ENCODE data around the gene APLP1. TPM values are rescaled to one million over a fixed set of nuclear protein-coding genes. Genes with fewer than 3 reads are reported as not detected.

The APLP1 gene
- total and polyA plus RNA-seq, 7 donors, result 3.6 to 11.3 (median 5.1) TPM; not detected in 2

DNA sequence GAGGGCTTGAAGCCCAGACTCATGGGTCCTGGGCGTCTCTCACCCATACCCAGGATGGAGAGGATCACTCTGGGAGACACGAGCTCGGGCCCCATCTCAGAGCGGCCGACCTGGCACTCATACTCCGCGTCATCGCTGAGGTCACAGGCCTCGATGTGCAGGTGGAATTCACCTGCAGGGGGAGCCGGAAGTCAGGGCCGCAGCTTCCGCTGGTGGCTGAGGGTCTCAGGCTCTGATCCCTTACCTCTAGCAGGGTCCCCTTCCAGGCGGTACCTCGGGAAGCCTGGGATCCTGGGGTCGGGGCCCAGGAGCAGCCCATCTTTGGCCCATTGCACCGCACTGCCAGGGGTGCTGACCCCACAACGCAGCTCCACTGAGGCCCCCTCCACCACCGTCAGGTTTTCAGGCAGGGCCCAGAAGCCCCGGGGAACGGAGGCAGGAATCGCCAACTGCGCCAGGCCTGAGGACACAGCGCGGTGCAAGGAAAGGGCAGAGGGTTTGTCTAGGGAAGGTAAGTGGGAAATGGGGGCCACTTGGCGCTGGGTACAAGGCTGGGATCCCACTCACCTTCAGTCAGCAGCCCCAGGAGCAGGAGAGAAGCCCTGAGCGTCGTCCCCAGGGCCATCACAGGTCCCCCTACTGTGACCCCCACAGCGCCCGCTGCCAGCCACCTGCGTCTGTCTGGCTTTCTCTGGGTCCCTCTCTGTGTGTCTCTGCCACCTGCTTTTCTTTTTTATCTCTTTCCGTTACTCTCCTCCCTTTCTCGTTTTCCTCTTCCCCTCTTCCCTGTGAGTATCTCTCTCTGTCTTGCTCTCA, 17.0 kb upstream of the APLP1 start:
- intact Hi-C loops (cut with DNase I), result no loop called here
- Histone ChIP-seq H3K4me1 (peaks cover 0 to 8% (median 5%) of the 10 kb centered on the region in 4 donors), H3K27me3 (peaks cover 12 to 95% (median 77%) of the 10 kb centered on the region in 3 donors), H3K36me3 (no peaks in the 10 kb centered on the region), H3K4me3 (no peak overlapping the region), H3K9me3 (no peaks in the 10 kb centered on the region), H3K27ac (no peak overlapping the region)
- TF ChIP-seq POLR2AphosphoS5 (IDR thresholded peaks at IDR 0.05), result no peak
- TF ChIP-seq, protein P1, sequence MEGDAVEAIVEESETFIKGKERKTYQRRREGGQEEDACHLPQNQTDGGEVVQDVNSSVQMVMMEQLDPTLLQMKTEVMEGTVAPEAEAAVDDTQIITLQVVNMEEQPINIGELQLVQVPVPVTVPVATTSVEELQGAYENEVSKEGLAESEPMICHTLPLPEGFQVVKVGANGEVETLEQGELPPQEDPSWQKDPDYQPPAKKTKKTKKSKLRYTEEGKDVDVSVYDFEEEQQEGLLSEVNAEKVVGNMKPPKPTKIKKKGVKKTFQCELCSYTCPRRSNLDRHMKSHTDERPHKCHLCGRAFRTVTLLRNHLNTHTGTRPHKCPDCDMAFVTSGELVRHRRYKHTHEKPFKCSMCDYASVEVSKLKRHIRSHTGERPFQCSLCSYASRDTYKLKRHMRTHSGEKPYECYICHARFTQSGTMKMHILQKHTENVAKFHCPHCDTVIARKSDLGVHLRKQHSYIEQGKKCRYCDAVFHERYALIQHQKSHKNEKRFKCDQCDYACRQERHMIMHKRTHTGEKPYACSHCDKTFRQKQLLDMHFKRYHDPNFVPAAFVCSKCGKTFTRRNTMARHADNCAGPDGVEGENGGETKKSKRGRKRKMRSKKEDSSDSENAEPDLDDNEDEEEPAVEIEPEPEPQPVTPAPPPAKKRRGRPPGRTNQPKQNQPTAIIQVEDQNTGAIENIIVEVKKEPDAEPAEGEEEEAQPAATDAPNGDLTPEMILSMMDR (IDR thresholded peaks at IDR 0.05), result no peak
- TF ChIP-seq POLR2A (IDR thresholded peaks at IDR 0.05), result no peak
- TF ChIP-seq EP300 (IDR thresholded peaks at IDR 0.05), result no peak
- 48 to 58% methylated on average over 32 of the region's 32 CpGs for WGBS, 2 donors
- no peak for DNase-seq

DNA sequence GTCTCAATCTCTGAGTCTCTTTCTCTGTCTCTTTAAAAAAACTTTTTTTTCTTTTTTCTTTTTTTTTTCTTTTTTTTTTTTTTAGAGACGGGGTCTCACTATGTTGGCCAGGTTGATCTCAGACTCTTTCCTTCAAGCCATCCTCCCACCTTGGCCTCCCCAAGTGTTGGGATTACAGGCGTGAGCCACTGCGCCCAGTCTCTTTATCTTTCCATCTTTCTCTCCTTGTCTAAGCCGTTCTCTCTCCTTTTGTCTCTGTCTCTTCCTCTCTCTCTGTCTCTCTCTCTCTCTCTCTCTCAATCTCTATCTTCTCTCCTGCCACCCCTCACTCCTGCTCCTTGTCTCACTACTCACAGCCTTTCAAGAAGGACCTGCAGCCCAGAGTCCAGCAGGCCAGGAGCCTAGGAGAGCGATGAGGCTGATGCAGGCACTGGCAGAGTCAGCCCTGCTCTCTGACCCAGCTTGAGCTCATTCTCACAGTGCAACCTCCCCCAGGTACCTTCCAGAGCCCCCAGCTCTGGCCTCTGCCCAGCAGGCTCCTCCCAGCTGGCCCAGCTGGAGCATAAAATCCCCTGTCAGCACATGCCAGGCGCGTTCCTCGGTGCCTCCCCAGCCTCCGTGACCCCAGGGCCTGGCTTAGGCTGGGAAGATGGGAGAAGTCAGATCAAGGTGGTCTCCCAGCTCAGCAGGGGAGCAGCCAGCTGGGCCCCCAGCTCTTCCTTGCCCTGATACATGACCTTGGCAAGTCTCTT, 16.2 kb upstream of the APLP1 start, which contains the start of gene NPHS1:
TSS of gene NPHS1 (minus strand) at position 476 of the 752 bp plus-strand sequence. CDS start 667 bp downstream, outside the sequence.
- Histone ChIP-seq H3K4me3 (no peak within 1 kb of the TSS), H3K9me3 (no peaks in the 10 kb centered on the region), H3K27ac (no peak within 1 kb of the TSS), H3K4me1 (peaks cover 0 to 16% (median 13%) of the 10 kb centered on the region in 4 donors), H3K27me3 (peaks cover 12 to 98% (median 84%) of the 10 kb centered on the region in 3 donors), H3K36me3 (no peaks in the 10 kb centered on the region)
- WGBS, 2 donors, result 68 to 71% methylated on average over 9 of the region's 9 CpGs
- intact Hi-C loops (cut with DNase I), result no loop called here
- DNase-seq, result no peak
- no peak for TF ChIP-seq POLR2A (IDR thresholded peaks at IDR 0.05)
- TF ChIP-seq POLR2AphosphoS5 (IDR thresholded peaks at IDR 0.05), result no peak
- TF ChIP-seq, protein P1 (IDR thresholded peaks at IDR 0.05), result no peak
- TF ChIP-seq EP300 (IDR thresholded peaks at IDR 0.05), result no peak

DNA sequence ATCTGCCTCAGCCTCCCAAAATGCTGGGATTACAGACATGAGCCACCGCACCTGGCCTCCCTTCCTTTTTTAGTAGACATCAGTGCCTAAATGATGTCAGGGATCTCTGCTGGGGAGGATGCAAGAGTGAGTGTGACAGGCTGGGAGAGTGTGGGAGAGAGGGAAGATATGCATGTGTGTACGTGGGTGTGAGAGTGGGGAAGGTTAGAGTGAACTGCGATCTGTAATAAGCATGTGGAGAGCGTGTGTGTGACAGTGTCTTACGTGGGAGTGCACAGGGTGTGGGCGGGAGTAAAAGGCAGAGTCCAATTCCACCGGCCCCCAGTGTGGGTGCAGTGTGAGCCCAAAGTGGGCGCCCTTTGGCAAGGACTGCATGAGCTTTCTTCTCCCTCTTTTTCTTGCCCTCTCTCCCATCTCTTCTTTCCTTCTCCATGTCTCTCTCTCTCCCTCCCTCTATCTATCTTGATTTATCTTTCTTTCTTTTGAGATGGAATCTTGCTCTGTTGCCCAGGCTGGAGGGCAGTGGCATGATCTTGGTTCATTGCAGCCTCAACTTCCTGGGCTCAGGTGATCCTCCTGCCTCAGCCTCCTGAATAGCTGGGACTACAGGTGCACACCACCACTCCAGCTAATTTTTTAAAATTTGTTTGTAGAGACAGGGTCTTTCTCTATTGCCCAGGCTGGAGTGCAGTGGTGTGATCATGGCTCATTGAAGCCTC, 15.2 kb upstream of the APLP1 start:
- no peaks in the 10 kb centered on the region for H3K36me3 ChIP-seq
- intact Hi-C loops (cut with DNase I), result no loop called here
- WGBS, 2 donors, result 38 to 69% methylated on average over 8 of the region's 8 CpGs
- peaks cover 0 to 17% (median 14%) of the 10 kb centered on the region in 4 donors for H3K4me1 ChIP-seq
- H3K27me3 ChIP-seq, result peaks cover 9 to 98% (median 85%) of the 10 kb centered on the region in 3 donors
- no peak overlapping the region for H3K4me3 ChIP-seq
- H3K9me3 ChIP-seq, result no peaks in the 10 kb centered on the region
- TF ChIP-seq, protein P1 (IDR thresholded peaks at IDR 0.05), result no peak
- TF ChIP-seq EP300 (IDR thresholded peaks at IDR 0.05), result no peak
- TF ChIP-seq POLR2AphosphoS5 (IDR thresholded peaks at IDR 0.05), result no peak
- no peak for TF ChIP-seq POLR2A (IDR thresholded peaks at IDR 0.05)
- DNase-seq, result no peak
- H3K27ac ChIP-seq, result no peak overlapping the region

DNA sequence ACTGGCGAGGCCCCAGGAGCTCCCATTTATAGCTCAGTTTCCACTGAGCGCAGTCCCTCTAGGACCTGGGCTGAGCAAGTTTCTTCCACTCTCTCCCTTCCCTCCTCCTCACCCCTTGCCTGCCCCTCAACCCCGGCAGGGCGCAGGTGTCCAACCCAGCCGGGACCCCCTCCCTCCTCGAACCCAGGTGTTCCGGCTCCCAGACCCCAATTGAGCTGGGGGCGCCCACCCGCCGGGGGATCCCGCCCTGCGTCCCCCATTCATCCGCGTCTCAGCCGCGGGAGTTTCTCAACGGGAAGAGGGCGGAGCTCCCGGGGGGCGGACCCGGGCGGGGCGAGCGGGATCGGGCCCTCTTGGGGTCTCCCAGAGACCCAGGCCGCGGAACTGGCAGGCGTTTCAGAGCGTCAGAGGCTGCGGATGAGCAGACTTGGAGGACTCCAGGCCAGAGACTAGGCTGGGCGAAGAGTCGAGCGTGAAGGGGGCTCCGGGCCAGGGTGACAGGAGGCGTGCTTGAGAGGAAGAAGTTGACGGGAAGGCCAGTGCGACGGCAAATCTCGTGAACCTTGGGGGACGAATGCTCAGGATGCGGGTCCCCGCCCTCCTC, 11.7 kb upstream of the APLP1 start, which contains the start of gene KIRREL2:
TSS of gene KIRREL2 (plus strand) at position 366 of the 604 bp plus-strand sequence. CDS start at position 575, 209 bp downstream.
- Histone ChIP-seq H3K27ac (no peak within 1 kb of the TSS), H3K4me3 (peak within 1 kb of the TSS; percentile 16 to 46 (median 32)), H3K27me3 (peaks cover 14 to 98% (median 77%) of the 10 kb centered on the region in 3 donors), H3K4me1 (peaks cover 0 to 17% (median 14%) of the 10 kb centered on the region in 4 donors), H3K36me3 (no peaks in the 10 kb centered on the region), H3K9me3 (no peaks in the 10 kb centered on the region)
- DNase-seq, result no peak
- intact Hi-C loops (cut with DNase I), result no loop called here
- WGBS, 2 donors, result 1 to 2% methylated on average over 42 of the region's 42 CpGs
- TF ChIP-seq EP300 (IDR thresholded peaks at IDR 0.05) (no peak), POLR2AphosphoS5 (IDR thresholded peaks at IDR 0.05) (no peak), POLR2A (IDR thresholded peaks at IDR 0.05) (no peak)
- TF ChIP-seq, protein P1 (IDR thresholded peaks at IDR 0.05), result no peak

Measured in sigmoid colon (tissue), 7 donors.